GM23338 (cell line): Measurements from ENCODE around the gene ZNF749. TPM values are rescaled to one million over a fixed set of nuclear protein-coding genes. Genes with fewer than 3 reads are reported as not detected.
"Not testable (repeated sequence)": the region's sequence is repeated elsewhere in the genome, so short reads cannot be mapped to it uniquely, and the experiment has no call there.

Source experiments
- ATAC-seq: fragments of 200-7000 bp; cut with Tn5 transposase; 3 replicates; pipeline ENCODE4 v1.9.1; 2020
- DNase-seq: peaks from one replicate; pipeline ENCODE4 v3.0.0-alpha.2; 2015; ENCODE audit warnings: low spot score
- H2AFZ ChIP-seq: fragments of 200-600 bp; sonication (generic); 2 replicates; pipeline ENCODE4 v1.8.0; 2016; ENCODE audit warnings: antibody characterized with exemption, mild to moderate bottlenecking, moderate library complexity
- H3F3A ChIP-seq: fragments of 200-600 bp; sonication (generic); replicated peaks from 2 replicates; pipeline ENCODE4 v1.8.0; 2017; ENCODE audit warnings: antibody characterized with exemption, mixed run types, low read depth
- H3K27ac ChIP-seq: fragments of 200-600 bp; sonication (generic); 2 replicates; pipeline ENCODE4 v1.6.1; 2016; ENCODE audit warnings: low read depth
- H3K27me3 ChIP-seq: fragments of 200-600 bp; sonication (generic); 2 replicates; pipeline ENCODE4 v1.8.0; 2016; ENCODE audit warnings: mild to moderate bottlenecking, mixed run types, moderate library complexity; ENCODE audit not compliant: insufficient read depth
- H3K36me3 ChIP-seq: fragments of 200-600 bp; sonication (generic); 2 replicates; pipeline ENCODE4 v1.8.0; 2016; ENCODE audit warnings: mild to moderate bottlenecking; ENCODE audit not compliant: insufficient read depth
- H3K4me1 ChIP-seq: fragments of 200-600 bp; sonication (generic); 2 replicates; pipeline ENCODE4 v1.8.0; 2016; ENCODE audit warnings: mild to moderate bottlenecking, moderate library complexity; ENCODE audit not compliant: insufficient read depth
- H3K4me2 ChIP-seq: fragments of 200-600 bp; sonication (generic); 2 replicates; pipeline ENCODE4 v1.7.1; 2017; ENCODE audit warnings: mixed run types
- H3K4me3 ChIP-seq: fragments of 200-600 bp; sonication (generic); 2 replicates; pipeline ENCODE4 v1.6.1; 2016; ENCODE audit warnings: mixed run types
- H3K79me2 ChIP-seq: fragments of 200-600 bp; sonication (generic); replicated peaks from 2 replicates; pipeline ENCODE4 v1.8.0; 2017; ENCODE audit warnings: mild to moderate bottlenecking; ENCODE audit not compliant: insufficient read depth
- H3K9me2 ChIP-seq: fragments of 200-600 bp; sonication (generic); 2 replicates; pipeline ENCODE4 v1.8.0; 2017; ENCODE audit not compliant: insufficient read depth
- H4K20me1 ChIP-seq: fragments of 200-600 bp; sonication (generic); replicated peaks from 2 replicates; pipeline ENCODE4 v1.8.0; 2017; ENCODE audit warnings: mild to moderate bottlenecking; ENCODE audit not compliant: insufficient read depth
- H3K27ac Mint-ChIP-seq: 2 replicates; pipeline ENCODE4 v1.8.0; 2020; ENCODE audit warnings: inconsistent platforms, mild to moderate bottlenecking, moderate library complexity, mixed read lengths
- H3K27me3 Mint-ChIP-seq: 3 replicates; pipeline ENCODE4 v1.8.0; 2022; ENCODE audit warnings: low read depth, mild to moderate bottlenecking, moderate library complexity, mixed read lengths, inconsistent platforms; ENCODE audit not compliant: insufficient read depth, poor library complexity
- H3K36me3 Mint-ChIP-seq: 3 replicates; pipeline ENCODE4 v1.8.0; 2021; ENCODE audit warnings: low read depth, mild to moderate bottlenecking, inconsistent platforms, moderate library complexity, mixed read lengths
- H3K4me1 Mint-ChIP-seq: 3 replicates; pipeline ENCODE4 v1.8.0; 2020; ENCODE audit warnings: mild to moderate bottlenecking, inconsistent platforms, mixed read lengths
- H3K4me3 Mint-ChIP-seq: 3 replicates; pipeline ENCODE4 v1.8.0; 2021; ENCODE audit warnings: moderate library complexity, mild to moderate bottlenecking, inconsistent platforms, mixed read lengths
- H3K9me3 Mint-ChIP-seq: 3 replicates; pipeline ENCODE4 v1.8.0; 2020; ENCODE audit warnings: moderate library complexity, mild to moderate bottlenecking, inconsistent platforms, mixed read lengths
- CREB1 ChIP-seq: fragments of 250-450 bp; sonication (Bioruptor Pico); IDR thresholded peaks from 2 replicates; pipeline ENCODE4 v1.5.0; 2020; ENCODE audit warnings: low read depth, mild to moderate bottlenecking, moderate library complexity
- CTCF ChIP-seq, 2 experiments: fragments of 200-600 bp in 1 of 2; sonication (generic) in 1 of 2; conservative IDR thresholded peaks; 2 replicates each; pipeline versions ENCODE4 v1.5.1 to v1.6.1; 2016 to 2017; ENCODE audit warnings: antibody characterized with exemption in 2 of 2, low read depth in 2 of 2, mild to moderate bottlenecking in 2 of 2, moderate library complexity in 1 of 2
- EZH2phosphoT487 ChIP-seq: fragments of 200-600 bp; sonication (generic); IDR thresholded peaks from one replicate; pipeline ENCODE4 v1.8.1; 2018; ENCODE audit warnings: antibody characterized with exemption; ENCODE audit not compliant: unreplicated experiment
- POLR2AphosphoS5 ChIP-seq: IDR thresholded peaks from 2 replicates; pipeline ENCODE4 v1.6.1; 2016; ENCODE audit warnings: antibody characterized with exemption, low read depth
- STAT1 ChIP-seq: IDR thresholded peaks from one replicate; pipeline ENCODE4 v1.6.1; 2016; ENCODE audit warnings: antibody characterized with exemption; ENCODE audit not compliant: unreplicated experiment
- polyA plus RNA-seq: library from polyadenylated mRNA; unstranded; fragments of >200 nt; fragmentation: Nextera tagmentation; extraction: Ambion mirVana; gene quantifications from 2 replicates; pipeline ENCODE4 v1.2.1, GENCODE V29; 2016
- total RNA-seq: library from RNA; depleted of rRNA; stranded (reverse); fragments of >200 nt; shearing (Covaris generic); gene quantifications from 2 replicates; pipeline ENCODE4 v1.2.3, GENCODE V29; 2014
- TF ChIP-seq, protein P1 (sequence below): IDR thresholded peaks from 2 replicates; pipeline ENCODE4 v1.6.1; 2016; ENCODE audit warnings: antibody characterized with exemption

The ZNF749 gene
- total and polyA plus RNA-seq, 2 experiments from 2014 or later = 26.4 to 30.1 TPM

- Histone ChIP-seq H3K27ac (no peak within 1 kb of the TSS), H3K9me2 (peaks cover 23% of the 10 kb centered on the region), H4K20me1 (no peaks in the 10 kb centered on the region), H2AFZ (peak within 1 kb of the TSS; percentile 93), H3K36me3 (peaks cover 25% of the 10 kb centered on the region), H3K4me3 (peak within 1 kb of the TSS; percentile 67), H3K79me2 (peaks cover 28% of the 10 kb centered on the region), H3F3A (no peaks in the 10 kb centered on the region), H3K4me1 (peaks cover 4% of the 10 kb centered on the region; the same call in 1 of the 2 replicates), H3K4me2 (peak within 1 kb of the TSS; percentile 96), H3K27me3 (peaks cover 8% of the 10 kb centered on the region; the same call in 1 of the 2 replicates)
- TF ChIP-seq CTCF (conservative IDR thresholded peaks at IDR 0.05; ENCODE audit: low read depth in 2 of 2) (peak; percentile 68 to 79), POLR2AphosphoS5 (peak; percentile 72; the same call in 1 of the 2 replicates), STAT1 (no peak), CREB1 (CRISPR knock-in tag) (peak; percentile 67), EZH2phosphoT487 (no peak)
- TF ChIP-seq, protein P1, sequence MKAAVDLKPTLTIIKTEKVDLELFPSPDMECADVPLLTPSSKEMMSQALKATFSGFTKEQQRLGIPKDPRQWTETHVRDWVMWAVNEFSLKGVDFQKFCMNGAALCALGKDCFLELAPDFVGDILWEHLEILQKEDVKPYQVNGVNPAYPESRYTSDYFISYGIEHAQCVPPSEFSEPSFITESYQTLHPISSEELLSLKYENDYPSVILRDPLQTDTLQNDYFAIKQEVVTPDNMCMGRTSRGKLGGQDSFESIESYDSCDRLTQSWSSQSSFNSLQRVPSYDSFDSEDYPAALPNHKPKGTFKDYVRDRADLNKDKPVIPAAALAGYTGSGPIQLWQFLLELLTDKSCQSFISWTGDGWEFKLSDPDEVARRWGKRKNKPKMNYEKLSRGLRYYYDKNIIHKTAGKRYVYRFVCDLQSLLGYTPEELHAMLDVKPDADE = peak; percentile 92
- H3K27ac Mint-ChIP-seq = peak within 1 kb of the TSS; percentile 71; the same call in 1 of the 2 replicates
- H3K27me3 Mint-ChIP-seq = peaks cover 9% of the 10 kb centered on the region
- ATAC-seq (peak; percentile 100), DNase-seq (peak; percentile 99)
- peak within 1 kb of the TSS; percentile 91 for H3K4me3 Mint-ChIP-seq
- H3K4me1 Mint-ChIP-seq = peaks cover 7% of the 10 kb centered on the region
- H3K36me3 Mint-ChIP-seq = peaks cover 56% of the 10 kb centered on the region
- peaks cover 79% of the 10 kb centered on the region for H3K9me3 Mint-ChIP-seq
These were observed 42.3 kb downstream of the ZNF749 start, which contains the start of gene ZNF772 for GRCh38 chr19:57477191-57478008. Gene ZNF772, minus strand, starts transcription at chr19:57477566. Its CDS starts 257 bp downstream, at chr19:57477309.

DNA sequence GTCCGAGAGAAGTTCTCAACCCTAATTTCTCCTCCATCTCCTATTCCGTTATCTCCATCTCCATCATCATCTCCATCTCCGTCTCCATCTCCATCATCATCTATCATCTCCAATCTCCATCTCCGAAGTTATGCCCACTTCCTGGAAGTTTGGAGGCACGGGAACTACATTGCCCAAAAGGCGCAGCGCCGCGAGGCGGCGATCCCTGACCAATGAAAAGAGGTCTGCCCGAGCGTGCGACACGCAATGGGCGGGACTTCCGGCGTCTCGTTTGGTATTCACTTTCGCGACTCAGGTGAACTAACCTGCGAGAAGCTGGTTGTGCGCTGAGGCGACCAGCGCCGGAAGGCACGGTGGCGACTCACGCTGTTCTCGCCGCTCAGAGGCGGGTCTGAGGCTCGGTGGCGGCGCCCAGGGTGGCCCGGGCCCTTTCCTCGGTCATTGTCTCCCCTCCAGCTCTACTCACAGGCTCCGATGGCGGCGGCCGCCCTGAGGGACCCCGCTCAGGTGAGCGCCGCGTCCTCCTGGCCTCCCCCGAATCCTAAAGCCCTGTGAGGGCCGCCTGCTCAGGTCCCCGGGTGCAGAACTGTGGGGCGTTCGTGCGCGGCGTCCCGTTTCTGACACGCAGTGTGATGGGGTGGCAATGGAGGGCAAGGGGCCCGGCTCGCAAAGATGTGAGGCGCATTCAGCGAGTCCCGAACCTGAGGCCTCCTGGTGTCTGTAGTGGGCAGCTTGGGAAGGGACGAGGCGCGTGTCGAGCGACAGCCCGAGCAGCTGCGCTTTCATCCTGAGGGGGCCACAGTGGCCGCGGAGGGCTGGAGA, 52.6 kb downstream of the ZNF749 start, which contains the start of gene ZNF419:
TSS of gene ZNF419 (plus strand) at position 274 of the 822 bp plus-strand sequence. CDS start at position 475, 201 bp downstream.
- TF ChIP-seq CREB1 (CRISPR knock-in tag) (peak; percentile 86), POLR2AphosphoS5 (peak; percentile 93)
- TF ChIP-seq, protein P1 = peak; percentile 94
- not testable (repeated sequence) for H3K4me1 Mint-ChIP-seq
- peak within 1 kb of the TSS; percentile 88 for H3K4me3 ChIP-seq

GRCh38 chr19:57488299-57488644, 53.1 kb downstream of the ZNF749 start:
- not testable (repeated sequence) for DNase-seq, H3K4me1 ChIP-seq, H3F3A ChIP-seq, H3K27me3 Mint-ChIP-seq, H4K20me1 ChIP-seq, H3K79me2 ChIP-seq, H2AFZ ChIP-seq, H3K36me3 ChIP-seq, ATAC-seq, H3K9me2 ChIP-seq, H3K27me3 ChIP-seq, H3K27ac ChIP-seq, H3K4me1 Mint-ChIP-seq
- H3K9me3 Mint-ChIP-seq = peaks cover 14% of the 10 kb centered on the region
- Histone ChIP-seq H3K4me2 (peak overlapping the region; percentile 80), H3K4me3 (peak overlapping the region; percentile 54; the same call in 1 of the 2 replicates)
- peaks cover 37% of the 10 kb centered on the region for H3K36me3 Mint-ChIP-seq
- peak overlapping the region; percentile 80 for H3K4me3 Mint-ChIP-seq
- H3K27ac Mint-ChIP-seq = peak overlapping the region; percentile 20; the same call in 1 of the 2 replicates

More for the DNA sequence above, 52.6 kb downstream of the ZNF749 start, which contains the start of gene ZNF419:
- Mint-ChIP-seq H3K27ac (peak within 1 kb of the TSS; percentile 20; the same call in 1 of the 2 replicates), H3K4me3 (peak within 1 kb of the TSS; percentile 80), H3K9me3 (peaks cover 14% of the 10 kb centered on the region), H3K36me3 (peaks cover 31% of the 10 kb centered on the region)
- not testable (repeated sequence) for H3K79me2 ChIP-seq, H3K27me3 ChIP-seq, H3K36me3 ChIP-seq, H3K4me1 ChIP-seq, H3F3A ChIP-seq, H3K9me2 ChIP-seq, H3K27me3 Mint-ChIP-seq, H4K20me1 ChIP-seq
- DNase-seq (peak; percentile 98), ATAC-seq (peak; percentile 97)
- Histone ChIP-seq H2AFZ (peak within 1 kb of the TSS; percentile 95), H3K4me2 (peak within 1 kb of the TSS; percentile 80), H3K27ac (peak within 1 kb of the TSS; percentile 68; the same call in 1 of the 2 replicates)
